ENCODE results near the gene OVAAL.

Gene OVAAL

DNA sequence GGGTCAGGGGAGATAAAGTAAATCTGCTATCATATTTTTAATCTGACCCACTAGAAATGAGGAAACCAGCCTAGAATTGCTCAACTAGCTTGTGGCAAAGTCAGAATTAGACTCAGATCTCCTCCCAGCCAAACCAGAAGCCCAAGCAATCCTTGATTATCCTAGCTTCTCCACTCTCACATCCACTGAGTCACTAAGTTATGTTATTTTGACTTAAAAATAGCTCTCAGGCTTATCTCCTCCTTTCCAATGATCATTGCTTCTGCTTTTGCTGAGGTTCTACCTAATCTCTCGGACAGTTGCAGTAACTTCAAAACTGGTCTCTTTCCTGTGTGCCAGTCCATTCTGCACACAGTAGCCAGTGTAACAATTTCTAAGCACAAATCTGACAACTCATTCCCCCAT is 22.9 kb downstream of the OVAAL start:
- TF ChIP-seq, protein P1, sequence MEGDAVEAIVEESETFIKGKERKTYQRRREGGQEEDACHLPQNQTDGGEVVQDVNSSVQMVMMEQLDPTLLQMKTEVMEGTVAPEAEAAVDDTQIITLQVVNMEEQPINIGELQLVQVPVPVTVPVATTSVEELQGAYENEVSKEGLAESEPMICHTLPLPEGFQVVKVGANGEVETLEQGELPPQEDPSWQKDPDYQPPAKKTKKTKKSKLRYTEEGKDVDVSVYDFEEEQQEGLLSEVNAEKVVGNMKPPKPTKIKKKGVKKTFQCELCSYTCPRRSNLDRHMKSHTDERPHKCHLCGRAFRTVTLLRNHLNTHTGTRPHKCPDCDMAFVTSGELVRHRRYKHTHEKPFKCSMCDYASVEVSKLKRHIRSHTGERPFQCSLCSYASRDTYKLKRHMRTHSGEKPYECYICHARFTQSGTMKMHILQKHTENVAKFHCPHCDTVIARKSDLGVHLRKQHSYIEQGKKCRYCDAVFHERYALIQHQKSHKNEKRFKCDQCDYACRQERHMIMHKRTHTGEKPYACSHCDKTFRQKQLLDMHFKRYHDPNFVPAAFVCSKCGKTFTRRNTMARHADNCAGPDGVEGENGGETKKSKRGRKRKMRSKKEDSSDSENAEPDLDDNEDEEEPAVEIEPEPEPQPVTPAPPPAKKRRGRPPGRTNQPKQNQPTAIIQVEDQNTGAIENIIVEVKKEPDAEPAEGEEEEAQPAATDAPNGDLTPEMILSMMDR (IDR thresholded peaks at IDR 0.05): no peak

DNA sequence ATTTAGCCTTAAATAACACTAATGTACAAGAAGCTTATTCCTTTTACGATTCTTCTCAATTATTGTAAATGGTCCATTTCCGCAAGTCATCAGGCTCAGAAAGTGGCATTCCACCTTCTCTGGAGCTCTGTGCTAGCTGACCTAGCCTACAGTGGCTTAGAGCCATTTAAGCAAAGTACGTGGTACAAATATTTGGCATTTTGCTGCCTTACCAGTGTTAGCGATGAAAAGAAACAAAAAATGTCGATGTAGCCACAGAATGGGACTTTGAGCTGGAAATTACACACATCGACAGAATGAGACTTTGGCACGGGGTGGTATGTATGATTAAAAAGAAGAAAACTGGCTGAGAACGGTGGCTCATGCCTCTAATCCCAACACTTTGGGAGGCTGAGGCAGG is 26.1 kb downstream of the OVAAL start:
- TF ChIP-seq, protein P1 (IDR thresholded peaks at IDR 0.05): no peak

DNA sequence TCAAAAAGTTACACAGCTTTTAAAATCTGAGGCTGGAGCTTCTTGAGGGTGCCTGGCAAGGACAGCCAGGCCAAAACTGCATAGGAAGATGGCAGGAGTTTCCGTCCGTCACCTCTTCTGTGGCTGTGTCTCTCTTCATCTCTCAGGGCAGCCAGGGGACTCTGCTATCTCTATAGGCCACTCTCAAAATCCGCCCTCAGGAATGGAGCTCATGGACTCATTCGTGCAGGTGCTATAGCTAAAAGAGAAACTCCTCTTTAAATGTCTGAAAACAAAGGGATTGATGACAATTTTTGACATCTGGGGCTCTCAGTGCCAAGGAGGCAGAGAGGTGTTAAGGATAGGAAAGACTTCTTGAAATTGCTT is 27.2 kb downstream of the OVAAL start:
- TF ChIP-seq, protein P1 (IDR thresholded peaks at IDR 0.05): no peak

DNA sequence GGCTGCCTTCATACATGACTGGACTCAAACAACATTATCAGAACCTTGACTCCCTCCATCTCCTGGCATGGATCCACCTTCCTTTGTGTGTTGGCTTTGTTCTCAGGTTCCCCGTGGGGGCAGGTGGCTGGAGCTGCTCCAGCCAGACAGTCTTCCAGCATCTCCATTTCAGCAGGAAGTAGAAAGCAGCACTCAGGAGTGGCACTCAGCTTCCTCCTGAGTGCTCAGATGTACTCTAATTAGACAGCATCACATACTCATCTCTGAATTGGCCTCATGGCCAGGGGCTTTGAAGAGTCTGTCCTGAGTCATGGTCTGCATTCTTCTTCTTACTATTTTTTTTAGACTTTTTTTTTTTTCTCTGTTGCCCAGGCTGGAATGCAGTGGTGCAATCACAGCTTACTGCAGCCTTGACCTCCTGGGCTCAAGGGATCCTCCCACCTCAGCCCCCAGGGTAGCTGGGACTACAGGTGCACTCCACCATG is 27.9 kb downstream of the OVAAL start:
- TF ChIP-seq, protein P1 (IDR thresholded peaks at IDR 0.05): no peak

DNA sequence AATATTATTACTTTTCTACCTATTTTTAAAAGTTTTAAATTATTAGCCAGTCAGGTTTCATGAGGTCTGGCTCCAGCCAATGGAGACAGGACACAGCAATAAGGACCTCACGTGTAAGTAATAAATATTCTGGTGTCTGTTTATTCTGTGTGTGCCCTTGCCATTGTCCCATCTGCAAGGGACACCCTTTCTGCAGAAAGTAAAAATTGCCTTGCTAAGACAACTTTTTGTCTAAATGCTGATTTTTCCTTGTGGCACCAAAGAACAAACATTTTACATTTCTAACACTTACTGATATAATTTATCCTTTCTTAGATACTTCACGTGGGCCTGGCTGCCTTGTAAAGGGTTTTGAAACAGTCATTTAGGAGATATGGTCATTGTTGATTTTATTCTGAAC is 29.4 kb downstream of the OVAAL start:
- TF ChIP-seq, protein P1 (IDR thresholded peaks at IDR 0.05): no peak

DNA sequence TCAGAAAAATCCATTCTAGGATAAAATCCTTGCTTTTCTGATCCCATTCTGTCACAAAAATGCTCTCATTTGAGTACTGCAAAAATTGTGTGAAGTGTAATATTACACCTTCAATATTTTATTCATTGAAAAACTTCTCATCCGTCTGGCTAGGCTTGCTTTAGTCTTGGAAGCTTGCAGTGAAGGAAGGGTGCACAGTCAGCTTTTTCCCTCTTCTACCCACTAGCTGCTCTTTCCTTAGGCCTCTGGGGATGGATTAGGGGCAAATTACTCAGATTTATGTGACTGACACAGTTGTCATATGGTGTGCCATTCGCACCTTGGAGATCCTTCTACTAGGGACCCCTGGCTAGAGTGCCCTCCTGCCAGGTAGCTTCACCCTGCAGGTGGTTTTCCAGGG is 32.1 kb downstream of the OVAAL start:
- TF ChIP-seq, protein P1 (IDR thresholded peaks at IDR 0.05): no peak

DNA sequence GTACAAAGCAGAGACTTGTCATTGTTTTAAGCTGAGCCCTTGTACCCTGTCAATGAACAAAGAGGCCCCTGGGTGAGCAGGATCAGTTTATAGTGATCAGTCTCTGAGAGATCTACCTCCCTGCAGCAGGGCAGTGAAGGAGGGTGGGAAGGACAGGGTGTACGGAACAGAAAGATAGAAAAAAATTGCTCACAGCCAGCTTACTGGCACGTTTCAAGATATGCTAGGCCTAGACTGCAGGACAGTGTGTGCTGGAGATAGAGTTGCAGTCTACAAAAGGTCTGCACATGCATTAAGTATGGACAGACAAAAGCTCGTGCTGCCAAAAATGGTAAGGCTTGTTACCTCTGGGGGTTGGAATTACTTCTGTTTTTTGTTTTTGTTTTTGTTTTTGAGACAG is 34.6 kb downstream of the OVAAL start:
- TF ChIP-seq, protein P1 (IDR thresholded peaks at IDR 0.05): no peak

DNA sequence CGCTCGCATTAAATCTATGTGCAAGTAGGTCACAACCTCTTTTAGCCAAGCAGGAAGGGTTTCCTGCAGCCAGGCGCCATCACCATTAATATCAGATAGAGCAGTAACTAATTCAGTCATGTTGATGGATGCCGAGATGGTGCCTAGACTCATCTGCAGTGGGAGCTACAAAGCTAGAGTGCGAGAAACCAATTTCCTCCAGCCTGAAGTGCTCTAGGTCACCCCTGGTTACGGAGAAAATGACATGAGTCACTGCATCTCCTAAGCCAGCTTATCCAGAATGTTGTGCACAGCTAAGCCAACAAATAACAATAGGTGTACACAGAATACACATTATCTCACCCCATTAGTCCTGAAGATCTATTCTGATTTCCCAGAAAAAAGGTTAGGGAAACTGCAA is 36.0 kb downstream of the OVAAL start:
- TF ChIP-seq, protein P1 (IDR thresholded peaks at IDR 0.05): no peak

Measured in LNCAP (cell line).